Effector memory CD8-positive, alpha-beta T cell (primary cell): Measurements from ENCODE around the gene GRID2.

ENCODE experiments used
- ATAC-seq: fragments of 150-1000 bp; cut with Tn5 transposase; replicated peaks from 2 replicates; pipeline ENCODE4 v1.10.0; 2021; ENCODE audit warnings: mild to moderate bottlenecking, moderate library complexity
- DNase-seq, 3 experiments: peaks; one replicate each; pipeline ENCODE4 v3.0.0; 2021
- H3K27ac Mint-ChIP-seq, 2 donors: one replicate each; pipeline ENCODE4 v1.8.0; 2022; ENCODE audit warnings: mild to moderate bottlenecking in 2 of 2, mixed read lengths in 2 of 2, moderate library complexity in 2 of 2
- H3K27me3 Mint-ChIP-seq, 2 donors: one replicate each; pipeline ENCODE4 v1.8.0; 2022; ENCODE audit warnings: mixed read lengths in 2 of 2
- H3K36me3 Mint-ChIP-seq: one replicate; pipeline ENCODE4 v1.8.0; 2022; ENCODE audit warnings: mild to moderate bottlenecking, moderate library complexity, mixed read lengths; ENCODE audit not compliant: insufficient read depth
- H3K4me1 Mint-ChIP-seq, 2 donors: one replicate each; pipeline ENCODE4 v1.8.0; 2022; ENCODE audit warnings: low read depth in 2 of 2, mixed read lengths in 2 of 2
- H3K4me3 Mint-ChIP-seq, 2 donors: one replicate each; pipeline ENCODE4 v1.8.0; 2022; ENCODE audit warnings: mild to moderate bottlenecking in 2 of 2, mixed read lengths in 2 of 2, moderate library complexity in 2 of 2
- H3K9me3 Mint-ChIP-seq, 2 donors: one replicate each; pipeline ENCODE4 v1.8.0; 2022; ENCODE audit warnings: mixed read lengths in 2 of 2

Gene GRID2

GRCh38 chr4:93466446-93466845 lies 1162.7 kb downstream of the GRID2 start:
- H3K27me3 Mint-ChIP-seq: no peaks in the 10 kb centered on the region
- no peaks in the 10 kb centered on the region for H3K4me1 Mint-ChIP-seq
- no peaks in the 10 kb centered on the region for H3K36me3 Mint-ChIP-seq
- ATAC-seq (no peak), DNase-seq (no peak)
- H3K4me3 Mint-ChIP-seq: no peak overlapping the region
- peaks cover 0 to 2% of the 10 kb centered on the region in 2 donors for H3K9me3 Mint-ChIP-seq
- no peak overlapping the region for H3K27ac Mint-ChIP-seq

DNA sequence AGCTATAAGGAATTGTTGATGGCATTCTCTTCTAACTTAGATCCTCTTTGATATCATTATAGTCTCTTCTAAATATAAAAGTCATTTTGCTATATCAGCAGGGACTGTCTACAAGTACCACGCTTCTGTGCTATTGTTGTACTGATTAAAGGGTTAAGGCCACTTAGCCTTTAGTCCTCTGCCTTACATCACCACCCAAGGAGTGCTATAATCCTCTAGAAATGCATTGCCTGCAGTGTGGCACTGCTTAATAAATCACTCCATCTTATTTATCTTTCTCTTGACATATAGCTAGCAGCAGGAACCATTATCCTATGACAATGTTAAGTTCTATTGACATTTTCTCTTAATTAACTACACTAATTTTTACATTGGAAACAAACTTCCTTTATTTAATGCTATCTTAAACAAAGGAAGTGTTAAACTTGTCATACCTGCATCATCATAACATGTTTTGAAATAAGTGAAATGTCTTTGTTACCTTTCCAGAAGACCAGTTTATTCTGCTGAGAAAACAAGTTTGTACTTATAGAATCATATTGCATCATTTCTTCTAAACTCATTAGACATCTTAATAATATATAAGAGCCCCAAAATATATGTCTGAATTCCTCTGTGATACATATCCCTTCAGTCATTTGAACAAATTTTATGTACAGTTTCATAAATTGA lies 1163.9 kb downstream of the GRID2 start:
- no peak overlapping the region for H3K27ac Mint-ChIP-seq
- peaks cover 0 to 2% of the 10 kb centered on the region in 2 donors for H3K9me3 Mint-ChIP-seq
- DNase-seq (no peak), ATAC-seq (no peak)
- no peaks in the 10 kb centered on the region for H3K27me3 Mint-ChIP-seq
- H3K36me3 Mint-ChIP-seq: no peaks in the 10 kb centered on the region
- no peaks in the 10 kb centered on the region for H3K4me1 Mint-ChIP-seq
- H3K4me3 Mint-ChIP-seq: no peak overlapping the region

- no peak for ATAC-seq
- Mint-ChIP-seq H3K36me3 (no peaks in the 10 kb centered on the region), H3K4me1 (no peaks in the 10 kb centered on the region), H3K9me3 (peaks cover 0 to 2% of the 10 kb centered on the region in 2 donors), H3K4me3 (no peak overlapping the region), H3K27me3 (no peaks in the 10 kb centered on the region), H3K27ac (no peak overlapping the region)
- DNase-seq: no peak
These were observed 1165.8 kb downstream of the GRID2 start for GRCh38 chr4:93469560-93469959.

DNA sequence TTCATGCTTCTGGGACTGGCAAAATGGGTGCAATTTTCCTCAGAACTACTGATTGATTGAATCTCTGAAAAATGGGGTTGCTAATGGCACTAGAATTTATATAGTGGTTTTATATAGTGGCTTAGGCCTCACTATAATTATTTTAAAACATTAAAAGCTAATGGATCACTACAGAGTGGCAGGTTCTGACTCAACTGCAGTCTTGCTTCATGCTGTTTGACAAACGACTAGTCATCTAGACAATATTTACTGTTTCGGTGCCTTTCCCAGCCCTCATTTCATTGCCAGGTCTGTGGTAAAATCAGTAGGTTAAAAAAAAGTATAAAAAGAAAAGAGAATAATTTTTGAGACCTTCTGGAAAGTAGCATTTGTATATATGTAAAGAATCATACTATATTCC lies 1172.0 kb downstream of the GRID2 start:
- Mint-ChIP-seq H3K27ac (no peak overlapping the region), H3K27me3 (no peaks in the 10 kb centered on the region), H3K4me1 (no peaks in the 10 kb centered on the region), H3K4me3 (no peak overlapping the region), H3K36me3 (no peaks in the 10 kb centered on the region), H3K9me3 (no peaks in the 10 kb centered on the region)
- ATAC-seq (no peak), DNase-seq (no peak)

- Mint-ChIP-seq H3K36me3 (no peaks in the 10 kb centered on the region), H3K4me1 (no peaks in the 10 kb centered on the region), H3K27me3 (no peaks in the 10 kb centered on the region), H3K9me3 (peaks cover 0 to 2% of the 10 kb centered on the region in 2 donors), H3K4me3 (no peak overlapping the region), H3K27ac (no peak overlapping the region)
- ATAC-seq (no peak), DNase-seq (no peak)
These were observed 1175.0 kb downstream of the GRID2 start for GRCh38 chr4:93478805-93479204.

GRCh38 chr4:93480452-93480851 lies 1176.7 kb downstream of the GRID2 start:
- ATAC-seq (no peak), DNase-seq (no peak)
- Mint-ChIP-seq H3K4me3 (no peak overlapping the region), H3K27ac (no peak overlapping the region), H3K27me3 (no peaks in the 10 kb centered on the region), H3K4me1 (no peaks in the 10 kb centered on the region), H3K36me3 (no peaks in the 10 kb centered on the region), H3K9me3 (peaks cover 0 to 2% of the 10 kb centered on the region in 2 donors)

GRCh38 chr4:93495346-93495745 lies 1191.6 kb downstream of the GRID2 start:
- Mint-ChIP-seq H3K36me3 (no peaks in the 10 kb centered on the region), H3K4me1 (no peaks in the 10 kb centered on the region), H3K27ac (no peak overlapping the region), H3K4me3 (no peak overlapping the region), H3K9me3 (peaks cover 10 to 27% of the 10 kb centered on the region in 2 donors), H3K27me3 (no peaks in the 10 kb centered on the region)
- ATAC-seq (no peak), DNase-seq (no peak)

GRCh38 chr4:93501244-93501643 lies 1197.5 kb downstream of the GRID2 start:
- Mint-ChIP-seq H3K4me3 (no peak overlapping the region), H3K27me3 (no peaks in the 10 kb centered on the region), H3K9me3 (peaks cover 11 to 25% of the 10 kb centered on the region in 2 donors), H3K4me1 (no peaks in the 10 kb centered on the region), H3K36me3 (no peaks in the 10 kb centered on the region), H3K27ac (no peak overlapping the region)
- ATAC-seq (no peak), DNase-seq (no peak)

DNA sequence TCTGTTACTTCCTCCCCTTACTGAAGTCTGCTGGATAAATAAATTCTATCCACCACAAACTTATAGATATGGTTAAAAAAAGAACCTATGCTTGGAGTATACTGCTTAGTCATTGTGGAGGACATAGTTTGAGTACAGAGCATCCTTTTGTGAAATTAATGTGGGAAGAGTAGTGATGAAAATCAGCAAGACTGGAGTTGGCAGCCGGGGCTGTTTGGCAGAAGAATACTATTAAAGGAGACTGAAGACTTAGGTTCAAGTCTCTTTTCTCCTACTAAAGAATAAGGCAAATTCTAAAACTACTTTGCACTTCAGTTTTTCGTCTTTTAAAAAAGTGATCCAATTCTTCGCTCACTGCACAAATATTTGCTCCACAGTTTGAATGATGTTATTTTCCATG lies 1198.2 kb downstream of the GRID2 start:
- Mint-ChIP-seq H3K4me1 (no peaks in the 10 kb centered on the region), H3K27me3 (no peaks in the 10 kb centered on the region), H3K27ac (no peak overlapping the region), H3K36me3 (peaks cover 3% of the 10 kb centered on the region), H3K9me3 (peaks cover 11 to 20% of the 10 kb centered on the region in 2 donors), H3K4me3 (no peak overlapping the region)
- ATAC-seq (no peak), DNase-seq (no peak)

DNA sequence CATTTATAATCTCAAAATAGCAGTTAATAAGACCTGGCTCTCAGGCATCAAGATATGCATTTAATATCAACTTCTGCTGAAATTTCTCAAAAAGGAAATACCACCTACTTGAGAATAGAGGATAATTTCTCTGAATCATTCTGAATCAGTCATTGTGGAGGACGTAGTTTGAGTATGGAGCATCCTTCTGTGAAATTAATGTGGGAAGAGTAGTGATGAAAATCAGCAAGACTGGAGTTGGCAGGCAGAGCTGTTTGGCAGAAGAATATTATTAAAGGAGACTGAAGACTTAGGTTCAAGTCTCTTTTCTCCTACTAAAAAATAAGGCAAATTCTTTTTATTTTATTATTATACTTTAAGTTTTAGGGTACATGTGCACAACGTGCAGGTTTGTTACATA lies 1199.2 kb downstream of the GRID2 start:
- no peaks in the 10 kb centered on the region for H3K27me3 Mint-ChIP-seq
- DNase-seq (no peak), ATAC-seq (no peak)
- H3K9me3 Mint-ChIP-seq: peaks cover 11 to 20% of the 10 kb centered on the region in 2 donors
- H3K4me1 Mint-ChIP-seq: no peaks in the 10 kb centered on the region
- H3K4me3 Mint-ChIP-seq: no peak overlapping the region
- no peak overlapping the region for H3K27ac Mint-ChIP-seq
- peaks cover 3% of the 10 kb centered on the region for H3K36me3 Mint-ChIP-seq

DNA sequence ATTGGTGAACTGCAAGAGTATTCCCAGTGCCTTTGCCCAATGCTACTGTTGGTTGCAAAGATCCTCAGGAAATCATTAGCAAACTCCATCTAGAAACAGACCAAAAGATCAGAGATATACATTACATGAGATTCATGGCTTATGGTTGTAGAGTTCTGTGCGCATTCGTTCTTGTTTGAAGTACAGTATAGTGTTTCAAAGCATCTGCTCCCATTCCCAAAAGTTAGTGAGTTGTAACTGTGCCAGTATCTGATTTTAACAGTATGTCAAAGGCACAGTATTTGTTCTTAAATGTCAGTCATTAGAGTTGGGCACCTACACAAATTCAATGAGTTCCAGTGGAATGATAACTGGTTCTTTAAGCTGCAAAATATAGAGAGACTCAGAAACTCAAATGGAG lies 1210.1 kb downstream of the GRID2 start:
- DNase-seq: no peak
- peaks cover 7 to 10% of the 10 kb centered on the region in 2 donors for H3K9me3 Mint-ChIP-seq
- H3K4me1 Mint-ChIP-seq: no peaks in the 10 kb centered on the region
- H3K4me3 Mint-ChIP-seq: no peak overlapping the region
- ATAC-seq: no peak
- H3K36me3 Mint-ChIP-seq: no peaks in the 10 kb centered on the region
- no peaks in the 10 kb centered on the region for H3K27me3 Mint-ChIP-seq
- no peak overlapping the region for H3K27ac Mint-ChIP-seq

DNA sequence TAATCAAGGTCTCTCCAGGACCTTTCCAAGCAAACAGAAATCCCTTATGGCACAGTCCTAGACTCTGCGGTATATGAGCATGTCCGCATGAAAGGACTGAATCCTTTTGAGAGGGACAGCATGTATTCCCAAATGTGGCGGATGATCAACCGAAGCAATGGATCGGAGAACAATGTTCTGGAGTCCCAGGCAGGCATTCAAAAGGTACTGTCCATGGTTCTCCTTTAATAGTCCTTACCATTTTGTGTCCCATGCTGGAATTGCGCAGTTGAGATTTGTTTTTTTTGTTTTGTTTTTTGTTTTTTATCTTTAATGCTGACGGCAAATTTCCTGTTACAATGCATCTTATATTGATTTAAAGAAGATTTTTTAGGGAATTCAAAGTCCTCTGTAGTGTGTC lies 1211.4 kb downstream of the GRID2 start:
- Mint-ChIP-seq H3K9me3 (peaks cover 4 to 5% of the 10 kb centered on the region in 2 donors), H3K27ac (no peak overlapping the region), H3K4me1 (no peaks in the 10 kb centered on the region), H3K27me3 (no peaks in the 10 kb centered on the region), H3K4me3 (no peak overlapping the region), H3K36me3 (no peaks in the 10 kb centered on the region)
- DNase-seq (no peak), ATAC-seq (no peak)

DNA sequence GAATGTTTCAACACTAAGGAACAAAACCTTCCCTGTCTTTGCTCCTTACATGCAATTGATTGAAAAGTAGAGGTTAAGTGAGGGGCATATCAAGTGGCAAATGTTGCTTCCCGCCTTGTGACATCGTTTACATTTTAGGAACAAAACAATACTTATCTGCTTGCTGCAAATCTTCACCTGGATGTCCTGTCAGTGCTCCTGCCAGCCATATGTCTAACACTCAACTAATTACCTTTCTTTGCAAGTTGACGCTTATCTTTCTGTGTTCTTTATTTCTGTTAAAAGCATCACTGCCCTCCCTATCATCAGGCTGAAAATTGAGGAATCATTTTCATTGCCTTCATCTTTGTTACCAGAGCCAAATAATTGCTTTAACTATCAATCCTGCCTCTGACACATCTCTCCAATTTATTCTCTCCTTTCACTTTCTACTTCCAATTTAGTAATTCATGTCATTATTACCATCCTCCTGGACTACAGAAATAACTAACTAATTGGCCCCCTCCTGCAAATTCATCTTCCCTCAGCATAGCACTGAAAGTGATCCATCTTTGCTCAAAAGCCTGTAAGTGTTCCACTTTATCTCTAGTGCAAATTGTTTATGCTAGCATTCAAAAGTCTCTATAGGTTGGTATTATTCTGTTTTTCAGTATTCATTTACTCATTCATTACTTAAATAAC lies 1226.1 kb downstream of the GRID2 start:
- H3K9me3 Mint-ChIP-seq: peaks cover 11 to 23% of the 10 kb centered on the region in 2 donors
- no peaks in the 10 kb centered on the region for H3K27me3 Mint-ChIP-seq
- ATAC-seq (no peak), DNase-seq (no peak)
- H3K4me3 Mint-ChIP-seq: no peak overlapping the region
- no peak overlapping the region for H3K27ac Mint-ChIP-seq
- no peaks in the 10 kb centered on the region for H3K4me1 Mint-ChIP-seq
- no peaks in the 10 kb centered on the region for H3K36me3 Mint-ChIP-seq

GRCh38 chr4:93532234-93532633 lies 1228.5 kb downstream of the GRID2 start:
- DNase-seq: no peak
- Mint-ChIP-seq H3K4me1 (no peaks in the 10 kb centered on the region), H3K27ac (no peak overlapping the region), H3K36me3 (no peaks in the 10 kb centered on the region), H3K27me3 (no peaks in the 10 kb centered on the region), H3K9me3 (peaks cover 14 to 24% of the 10 kb centered on the region in 2 donors), H3K4me3 (no peak overlapping the region)
- ATAC-seq: no peak
